Adrenal gland (tissue), 5 donors: ENCODE measurements around the gene PLD3.

ENCODE experiments used
- POLR2A ChIP-seq, 2 donors: fragments of 450-650 bp; IDR thresholded peaks; one replicate each; pipeline ENCODE4 v1.6.1; 2017; ENCODE audit warnings: antibody characterized with exemption in 2 of 2, mild to moderate bottlenecking in 2 of 2, moderate library complexity in 1 of 2
- TF ChIP-seq, protein P1 (sequence below), 6 experiments: fragments of 450-650 bp in 4 of 6; fragments of 200-600 bp in 2 of 6; sonication (generic) in 1 of 6; IDR thresholded peaks; 1 replicate in 5 of 6; 2 replicates in 1 of 6; pipeline versions ENCODE4 v1.5.1 to v1.8.0; 2016 to 2021; ENCODE audit warnings: antibody characterized with exemption in 6 of 6, mild to moderate bottlenecking in 2 of 6, moderate library complexity in 1 of 6
- donor health status: DM: no; HTN: no; CAD: no.

DNA sequence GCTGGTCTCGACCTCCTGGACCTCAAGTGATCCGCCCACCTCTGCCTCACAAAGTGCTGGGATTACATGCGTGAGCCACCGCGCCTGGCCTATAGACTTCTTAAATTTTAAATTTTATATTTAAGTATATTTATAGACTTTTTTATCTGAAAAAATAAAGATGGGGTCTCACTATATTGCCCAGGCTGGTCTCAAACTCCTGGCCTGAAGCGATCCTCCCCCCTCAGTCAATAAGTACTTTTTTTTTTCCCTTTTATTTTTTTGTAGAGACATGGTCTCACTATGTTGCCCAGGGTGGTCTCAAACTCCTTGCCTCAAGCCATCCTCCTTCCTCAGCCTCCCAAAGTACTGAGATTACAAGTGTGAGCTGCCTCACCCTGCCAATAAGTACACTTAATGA is 75.4 kb downstream of the PLD3 start:
- TF ChIP-seq, protein P1, sequence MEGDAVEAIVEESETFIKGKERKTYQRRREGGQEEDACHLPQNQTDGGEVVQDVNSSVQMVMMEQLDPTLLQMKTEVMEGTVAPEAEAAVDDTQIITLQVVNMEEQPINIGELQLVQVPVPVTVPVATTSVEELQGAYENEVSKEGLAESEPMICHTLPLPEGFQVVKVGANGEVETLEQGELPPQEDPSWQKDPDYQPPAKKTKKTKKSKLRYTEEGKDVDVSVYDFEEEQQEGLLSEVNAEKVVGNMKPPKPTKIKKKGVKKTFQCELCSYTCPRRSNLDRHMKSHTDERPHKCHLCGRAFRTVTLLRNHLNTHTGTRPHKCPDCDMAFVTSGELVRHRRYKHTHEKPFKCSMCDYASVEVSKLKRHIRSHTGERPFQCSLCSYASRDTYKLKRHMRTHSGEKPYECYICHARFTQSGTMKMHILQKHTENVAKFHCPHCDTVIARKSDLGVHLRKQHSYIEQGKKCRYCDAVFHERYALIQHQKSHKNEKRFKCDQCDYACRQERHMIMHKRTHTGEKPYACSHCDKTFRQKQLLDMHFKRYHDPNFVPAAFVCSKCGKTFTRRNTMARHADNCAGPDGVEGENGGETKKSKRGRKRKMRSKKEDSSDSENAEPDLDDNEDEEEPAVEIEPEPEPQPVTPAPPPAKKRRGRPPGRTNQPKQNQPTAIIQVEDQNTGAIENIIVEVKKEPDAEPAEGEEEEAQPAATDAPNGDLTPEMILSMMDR (IDR thresholded peaks at IDR 0.05): no peak
- TF ChIP-seq POLR2A (IDR thresholded peaks at IDR 0.05): no peak
